IMR-90 (cell line): Measurements from ENCODE around the gene COL23A1. TPM values are rescaled to one million over a fixed set of nuclear protein-coding genes. Genes with fewer than 3 reads are reported as not detected.

Experiments
- ATAC-seq: fragments of 200-7000 bp; cut with Tn5 transposase; 2 replicates; pipeline ENCODE4 v1.9.1; 2020; ENCODE audit warnings: low read depth, mild to moderate bottlenecking, moderate library complexity
- BruUV-seq: library from RNA; stranded (reverse); fragments of 400-500 nt; replicated peaks from 2 replicates; lab custom pipeline; 2021; lab: Mats Ljungman, UMichigan
- CTCF ChIA-PET: fragments of 300-600 bp; formaldehyde crosslinking; extraction: SDS; loops from one replicate; lab custom pipeline; 2021; ENCODE audit warnings: antibody characterized with exemption; lab: Yijun Ruan, JAX
- POLR2A ChIA-PET: fragments of 300-600 bp; sonication (Branson Sonifier 250); formaldehyde crosslinking; loops from one replicate; lab custom pipeline; 2022; ENCODE audit warnings: antibody characterized with exemption; ENCODE audit not compliant: unreplicated experiment; lab: Charles Lee
- DNase-seq: peaks from one replicate; pipeline ENCODE4 v3.0.0; 2013
- H2AFZ ChIP-seq: replicated peaks from 2 replicates; pipeline ENCODE3; 2013; ENCODE audit warnings: low read length, mild to moderate bottlenecking; ENCODE audit not compliant: poor library complexity
- H2AK5ac ChIP-seq: 2 replicates; pipeline ENCODE4 v1.6.1; 2013; ENCODE audit warnings: low read depth, low read length, inconsistent platforms
- H2AK9ac ChIP-seq: replicated peaks from 2 replicates; pipeline ENCODE3; 2013; ENCODE audit warnings: mild to moderate bottlenecking, low read depth, low read length, moderate library complexity; ENCODE audit not compliant: poor library complexity
- H2BK120ac ChIP-seq: 2 replicates; pipeline ENCODE4 v1.6.1; 2013; ENCODE audit warnings: low read depth, low read length, inconsistent platforms
- H2BK15ac ChIP-seq: 3 replicates; pipeline ENCODE4 v1.6.1; 2013; ENCODE audit warnings: low read depth, low read length, inconsistent platforms
- H2BK20ac ChIP-seq: 2 replicates; pipeline ENCODE4 v1.6.1; 2013; ENCODE audit warnings: low read depth, mild to moderate bottlenecking, inconsistent platforms, low read length, moderate library complexity
- H2BK5ac ChIP-seq: 2 replicates; pipeline ENCODE4 v1.6.1; 2013; ENCODE audit warnings: mild to moderate bottlenecking, low read depth, low read length, inconsistent platforms; ENCODE audit not compliant: poor library complexity, severe bottlenecking
- H3K14ac ChIP-seq: replicated peaks from 2 replicates; pipeline ENCODE4 v1.6.1; 2013; ENCODE audit warnings: low read depth, low read length, inconsistent platforms
- H3K18ac ChIP-seq: 2 replicates; pipeline ENCODE4 v1.6.1; 2013; ENCODE audit warnings: low read depth, low read length, control low read depth
- H3K23ac ChIP-seq: 2 replicates; pipeline ENCODE4 v1.6.1; 2013; ENCODE audit warnings: low read depth, low read length, inconsistent platforms
- H3K27ac ChIP-seq: 2 replicates; pipeline ENCODE4 v1.5.1; 2013; ENCODE audit warnings: mild to moderate bottlenecking, control low read depth, low read length; ENCODE audit not compliant: insufficient read depth
- H3K27me3 ChIP-seq: 2 replicates; pipeline ENCODE4 v1.6.1; 2013; ENCODE audit warnings: low read length; ENCODE audit not compliant: control insufficient read depth, insufficient read depth
- H3K36me3 ChIP-seq: 2 replicates; pipeline ENCODE4 v1.6.1; 2013; ENCODE audit warnings: low read length, mixed read lengths; ENCODE audit not compliant: control insufficient read depth, insufficient read depth
- H3K4ac ChIP-seq: 2 replicates; pipeline ENCODE4 v1.6.1; 2013; ENCODE audit warnings: low read depth, low read length, inconsistent platforms
- H3K4me1 ChIP-seq: 2 replicates; pipeline ENCODE4 v1.6.1; 2013; ENCODE audit warnings: low read length, mixed read lengths; ENCODE audit not compliant: control insufficient read depth, insufficient read depth
- H3K4me2 ChIP-seq: 2 replicates; pipeline ENCODE4 v1.6.1; 2013; ENCODE audit warnings: low read depth, mild to moderate bottlenecking, control low read depth, low read length, moderate library complexity
- H3K4me3 ChIP-seq: 2 replicates; pipeline ENCODE4 v1.5.1; 2013; ENCODE audit warnings: low read depth, mild to moderate bottlenecking, control low read depth, low read length, moderate library complexity; ENCODE audit not compliant: insufficient read depth
- H3K56ac ChIP-seq: 2 replicates; pipeline ENCODE4 v1.6.1; 2013; ENCODE audit warnings: low read length, inconsistent platforms; ENCODE audit not compliant: insufficient read depth; ENCODE audit errors: extremely low read depth
- H3K79me1 ChIP-seq, 2 experiments: 2 replicates each; pipeline ENCODE4 v1.6.1; 2013; ENCODE audit warnings: low read length in 2 of 2, inconsistent platforms in 1 of 2, low read depth in 1 of 2
- H3K9ac ChIP-seq: 2 replicates; pipeline ENCODE4 v1.6.1; 2013; ENCODE audit warnings: low read depth, low read length, control low read depth
- H3K9me1 ChIP-seq: 2 replicates; pipeline ENCODE4 v1.6.1; 2013; ENCODE audit warnings: low read length, inconsistent platforms; ENCODE audit not compliant: insufficient read depth
- H3K9me3 ChIP-seq: 2 replicates; pipeline ENCODE4 v1.6.1; 2013; ENCODE audit warnings: low read length; ENCODE audit not compliant: control insufficient read depth, insufficient read depth
- H4K20me1 ChIP-seq: 2 replicates; pipeline ENCODE4 v1.6.1; 2013; ENCODE audit warnings: low read length, inconsistent platforms; ENCODE audit not compliant: insufficient read depth
- H4K5ac ChIP-seq: 2 replicates; pipeline ENCODE4 v1.6.1; 2013; ENCODE audit warnings: mild to moderate bottlenecking, low read depth, low read length, control low read depth
- H4K8ac ChIP-seq, 2 experiments: 2 replicates each; pipeline ENCODE4 v1.6.1; 2013; ENCODE audit warnings: low read depth in 2 of 2, low read length in 2 of 2, control low read depth in 1 of 2, inconsistent platforms in 1 of 2
- H4K91ac ChIP-seq: 2 replicates; pipeline ENCODE4 v1.6.1; 2013; ENCODE audit warnings: low read depth, low read length, inconsistent platforms; ENCODE audit not compliant: insufficient read depth
- BHLHE40 ChIP-seq: fragments of 150-350 bp; IDR thresholded peaks from 2 replicates; pipeline ENCODE4 v1.6.1; 2016; ENCODE audit warnings: mild to moderate bottlenecking, low read depth, low read length
- CHD1 ChIP-seq: IDR thresholded peaks from 2 replicates; pipeline ENCODE4 v1.6.1; 2012; ENCODE audit warnings: low read depth, low read length, improper control_type of control experiment
- FOS ChIP-seq: fragments of 150-350 bp; IDR thresholded peaks from 2 replicates; pipeline ENCODE4 v1.6.1; 2016; ENCODE audit warnings: low read depth, low read length
- MAFK ChIP-seq: IDR thresholded peaks from 2 replicates; pipeline ENCODE4 v1.6.1; 2012; ENCODE audit warnings: low read depth, low read length, improper control_type of control experiment
- MAZ ChIP-seq: IDR thresholded peaks from 2 replicates; pipeline ENCODE4 v1.6.1; 2012; ENCODE audit warnings: low read depth, mild to moderate bottlenecking, low read length, improper control_type of control experiment, moderate library complexity, borderline replicate concordance
- MXI1 ChIP-seq: IDR thresholded peaks from 2 replicates; pipeline ENCODE4 v1.6.1; 2012; ENCODE audit warnings: low read depth, mild to moderate bottlenecking, low read length, moderate library complexity, borderline replicate concordance
- NFE2L2 ChIP-seq: fragments of 150-350 bp; IDR thresholded peaks from 2 replicates; pipeline ENCODE4 v1.6.1; 2016; ENCODE audit warnings: low read depth, mild to moderate bottlenecking, low read length
- POLR2A ChIP-seq: IDR thresholded peaks from 2 replicates; pipeline ENCODE4 v1.6.1; 2012; ENCODE audit warnings: mild to moderate bottlenecking, low read depth, low read length
- RAD21 ChIP-seq: IDR thresholded peaks from 2 replicates; pipeline ENCODE4 v1.6.1; 2012; ENCODE audit warnings: low read length, improper control_type of control experiment
- RCOR1 ChIP-seq: IDR thresholded peaks from 2 replicates; pipeline ENCODE4 v1.6.1; 2012; ENCODE audit warnings: mild to moderate bottlenecking, low read length, improper control_type of control experiment; ENCODE audit not compliant: insufficient replicate concordance
- RFX5 ChIP-seq: IDR thresholded peaks from 2 replicates; pipeline ENCODE4 v1.8.0; 2012; ENCODE audit warnings: low read depth, mild to moderate bottlenecking, low read length, moderate library complexity
- SMC3 ChIP-seq: fragments of 150-350 bp; IDR thresholded peaks from 2 replicates; pipeline ENCODE4 v1.6.1; 2016; ENCODE audit warnings: low read depth, mild to moderate bottlenecking, antibody characterized with exemption, low read length, moderate library complexity
- USF2 ChIP-seq: fragments of 150-350 bp; IDR thresholded peaks from 2 replicates; pipeline ENCODE4 v1.6.1; 2017; ENCODE audit warnings: mild to moderate bottlenecking, antibody characterized with exemption, low read length, low read depth
- WGBS, 2 experiments: methylation state at CpG; one replicate each; pipeline versions ENCODE4 v1.1.5 to v1.1.7; 2013; ENCODE audit warnings: missing lambda C conversion rate in 2 of 2; ENCODE audit not compliant: insufficient read length in 1 of 2; ENCODE audit errors: extremely low coverage in 2 of 2; 5-methylcytosine and 5-hydroxymethylcytosine counted together
- dilution Hi-C: fragments of 300-500 bp; cut with HindIII; formaldehyde crosslinking; loops from one replicate; pipeline ENCODE4 v1.14.3; 2018; ENCODE audit warnings: low sequenced_read_pairs; ENCODE audit not compliant: unreplicated experiment
- in situ Hi-C: fragments of 300-500 bp; cut with MboI; formaldehyde crosslinking; loops from 3 replicates; pipeline ENCODE4 v1.14.3; 2019; ENCODE audit warnings: low sequenced_read_pairs, inconsistent platforms, mixed read lengths
- intact Hi-C: fragments of 100-400 bp; cut with micrococcal nuclease; formaldehyde crosslinking; loops from 2 replicates; pipeline ENCODE4 v1.10.0; 2022
- polyA plus RNA-seq, 3 experiments: library from polyadenylated mRNA; depleted of rRNA; stranded (reverse); fragments of >200 nt; gene quantifications; 2 replicates each; pipeline ENCODE4 v1.2.3, GENCODE V29; 2012; ENCODE audit warnings: low replicate concordance in 1 of 3
- total RNA-seq: library from RNA; depleted of rRNA; stranded (reverse); fragments of >200 nt; gene quantifications from 2 replicates; pipeline ENCODE4 v1.2.3, GENCODE V29; 2012
- TF ChIP-seq, protein P1 (sequence below): conservative IDR thresholded peaks from 2 replicates; pipeline ENCODE4 v1.5.1; 2012; ENCODE audit warnings: mild to moderate bottlenecking, low read depth, low read length, improper control_type of control experiment

The COL23A1 gene
- total and polyA plus RNA-seq, 2 of the 4 experiments (the other 2 are of a cell fraction), result not detected

GRCh38 chr5:178234750-178235587 lies 355.2 kb downstream of the COL23A1 start (continued):
- TF ChIP-seq MAZ, result no peak
- no peak for TF ChIP-seq RFX5

- Histone ChIP-seq H3K9me3 (no peaks in the 10 kb centered on the region), H3K27ac (no peak overlapping the region), H3K27me3 (no peaks in the 10 kb centered on the region), H3K4me2 (no peak overlapping the region), H4K8ac (no peak overlapping the region), H3K9me1 (peaks cover 20% of the 10 kb centered on the region), H2AFZ (no peak overlapping the region), H3K23ac (no peak overlapping the region), H3K56ac (no peak overlapping the region), H3K14ac (no peak overlapping the region), H3K4ac (no peak overlapping the region), H3K18ac (no peak overlapping the region), H3K79me1 (peaks cover 21 to 28% of the 10 kb centered on the region in 2 experiments), H2AK5ac (no peak overlapping the region), H2BK15ac (no peak overlapping the region), H3K4me3 (no peak overlapping the region), H3K4me1 (peaks cover 9% of the 10 kb centered on the region), H2BK20ac (no peak overlapping the region), H3K9ac (no peak overlapping the region), H2BK5ac (no peak overlapping the region), H4K20me1 (peaks cover 6% of the 10 kb centered on the region; the same call in 1 of the 2 replicates), H2AK9ac (no peak overlapping the region), H3K36me3 (peaks cover 11% of the 10 kb centered on the region), H2BK120ac (no peak overlapping the region), H4K5ac (no peak overlapping the region), H4K91ac (no peak overlapping the region)
- intact Hi-C loops (loop anchor here (5.0 kb wide), 1 partner anchor 393 kb away; the partner anchor contains the start of gene CLK4), dilution Hi-C loops (no loop called here), in situ Hi-C loops (no loop called here)
- ChIA-PET CTCF (no interaction called here), POLR2A (no interaction called here)
- no peak for ATAC-seq
- no peak for DNase-seq
- no TSS peak for BruUV-seq
- WGBS, 2 experiments, result 100% methylated on average over 1 of the region's 7 CpGs; no CpG with 5 or more reads in 1 of the 2 experiments
- no peak for TF ChIP-seq RAD21
- no peak for TF ChIP-seq POLR2A
- TF ChIP-seq SMC3, result no peak
- TF ChIP-seq, protein P1, sequence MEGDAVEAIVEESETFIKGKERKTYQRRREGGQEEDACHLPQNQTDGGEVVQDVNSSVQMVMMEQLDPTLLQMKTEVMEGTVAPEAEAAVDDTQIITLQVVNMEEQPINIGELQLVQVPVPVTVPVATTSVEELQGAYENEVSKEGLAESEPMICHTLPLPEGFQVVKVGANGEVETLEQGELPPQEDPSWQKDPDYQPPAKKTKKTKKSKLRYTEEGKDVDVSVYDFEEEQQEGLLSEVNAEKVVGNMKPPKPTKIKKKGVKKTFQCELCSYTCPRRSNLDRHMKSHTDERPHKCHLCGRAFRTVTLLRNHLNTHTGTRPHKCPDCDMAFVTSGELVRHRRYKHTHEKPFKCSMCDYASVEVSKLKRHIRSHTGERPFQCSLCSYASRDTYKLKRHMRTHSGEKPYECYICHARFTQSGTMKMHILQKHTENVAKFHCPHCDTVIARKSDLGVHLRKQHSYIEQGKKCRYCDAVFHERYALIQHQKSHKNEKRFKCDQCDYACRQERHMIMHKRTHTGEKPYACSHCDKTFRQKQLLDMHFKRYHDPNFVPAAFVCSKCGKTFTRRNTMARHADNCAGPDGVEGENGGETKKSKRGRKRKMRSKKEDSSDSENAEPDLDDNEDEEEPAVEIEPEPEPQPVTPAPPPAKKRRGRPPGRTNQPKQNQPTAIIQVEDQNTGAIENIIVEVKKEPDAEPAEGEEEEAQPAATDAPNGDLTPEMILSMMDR, result no peak
- no peak for TF ChIP-seq MAZ
- TF ChIP-seq BHLHE40, result no peak
- no peak for TF ChIP-seq USF2
- no peak for TF ChIP-seq MAFK
- TF ChIP-seq RFX5, result no peak
- no peak for TF ChIP-seq MXI1
- no peak for TF ChIP-seq NFE2L2
- no peak for TF ChIP-seq CHD1
- no peak for TF ChIP-seq FOS
- TF ChIP-seq RCOR1, result no peak
Measured at GRCh38 chr5:178234121-178234749, 356.0 kb downstream of the COL23A1 start.
